ENCODE results near the gene C20orf144. TPM values are rescaled to one million over a fixed set of nuclear protein-coding genes. Genes with fewer than 3 reads are reported as not detected.

The C20orf144 gene
- total and polyA plus RNA-seq, 9 of the 15 experiments (the other 6 are each of a cell fraction or from before 2014, with no cell fraction given): 0.04 to 0.23 (median 0.11) TPM; not detected in 2

- TF ChIP-seq, protein P1, sequence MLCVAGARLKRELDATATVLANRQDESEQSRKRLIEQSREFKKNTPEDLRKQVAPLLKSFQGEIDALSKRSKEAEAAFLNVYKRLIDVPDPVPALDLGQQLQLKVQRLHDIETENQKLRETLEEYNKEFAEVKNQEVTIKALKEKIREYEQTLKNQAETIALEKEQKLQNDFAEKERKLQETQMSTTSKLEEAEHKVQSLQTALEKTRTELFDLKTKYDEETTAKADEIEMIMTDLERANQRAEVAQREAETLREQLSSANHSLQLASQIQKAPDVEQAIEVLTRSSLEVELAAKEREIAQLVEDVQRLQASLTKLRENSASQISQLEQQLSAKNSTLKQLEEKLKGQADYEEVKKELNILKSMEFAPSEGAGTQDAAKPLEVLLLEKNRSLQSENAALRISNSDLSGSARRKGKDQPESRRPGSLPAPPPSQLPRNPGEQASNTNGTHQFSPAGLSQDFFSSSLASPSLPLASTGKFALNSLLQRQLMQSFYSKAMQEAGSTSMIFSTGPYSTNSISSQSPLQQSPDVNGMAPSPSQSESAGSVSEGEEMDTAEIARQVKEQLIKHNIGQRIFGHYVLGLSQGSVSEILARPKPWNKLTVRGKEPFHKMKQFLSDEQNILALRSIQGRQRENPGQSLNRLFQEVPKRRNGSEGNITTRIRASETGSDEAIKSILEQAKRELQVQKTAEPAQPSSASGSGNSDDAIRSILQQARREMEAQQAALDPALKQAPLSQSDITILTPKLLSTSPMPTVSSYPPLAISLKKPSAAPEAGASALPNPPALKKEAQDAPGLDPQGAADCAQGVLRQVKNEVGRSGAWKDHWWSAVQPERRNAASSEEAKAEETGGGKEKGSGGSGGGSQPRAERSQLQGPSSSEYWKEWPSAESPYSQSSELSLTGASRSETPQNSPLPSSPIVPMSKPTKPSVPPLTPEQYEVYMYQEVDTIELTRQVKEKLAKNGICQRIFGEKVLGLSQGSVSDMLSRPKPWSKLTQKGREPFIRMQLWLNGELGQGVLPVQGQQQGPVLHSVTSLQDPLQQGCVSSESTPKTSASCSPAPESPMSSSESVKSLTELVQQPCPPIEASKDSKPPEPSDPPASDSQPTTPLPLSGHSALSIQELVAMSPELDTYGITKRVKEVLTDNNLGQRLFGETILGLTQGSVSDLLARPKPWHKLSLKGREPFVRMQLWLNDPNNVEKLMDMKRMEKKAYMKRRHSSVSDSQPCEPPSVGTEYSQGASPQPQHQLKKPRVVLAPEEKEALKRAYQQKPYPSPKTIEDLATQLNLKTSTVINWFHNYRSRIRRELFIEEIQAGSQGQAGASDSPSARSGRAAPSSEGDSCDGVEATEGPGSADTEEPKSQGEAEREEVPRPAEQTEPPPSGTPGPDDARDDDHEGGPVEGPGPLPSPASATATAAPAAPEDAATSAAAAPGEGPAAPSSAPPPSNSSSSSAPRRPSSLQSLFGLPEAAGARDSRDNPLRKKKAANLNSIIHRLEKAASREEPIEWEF (CRISPR knock-in tag; IDR thresholded peaks at IDR 0.05): 0 out of 2 replicates have a peak, but pooled peaks have one; percentile 43
- no peak for TF ChIP-seq BRCA1 (IDR thresholded peaks at IDR 0.05)
- no peak for TF ChIP-seq BRCA1 (CRISPR knock-in tag; IDR thresholded peaks at IDR 0.05)
- no peak for TF ChIP-seq NR2C2 (CRISPR knock-in tag; IDR thresholded peaks at IDR 0.05)
- TF ChIP-seq NR2C2 (tag; IDR thresholded peaks at IDR 0.05): no peak; the same call in 1 of the 2 replicates
- no peak for TF ChIP-seq TRIM28 (IDR thresholded peaks at IDR 0.05)
- no peak for TF ChIP-seq ARID4B (CRISPR knock-in tag; IDR thresholded peaks at IDR 0.05)
- no peak for TF ChIP-seq ZSCAN32 (CRISPR knock-in tag; IDR thresholded peaks at IDR 0.05)
- peak; percentile 67; the same call in 1 of the 2 replicates for TF ChIP-seq DMBX1 (CRISPR knock-in tag; IDR thresholded peaks at IDR 0.05; ENCODE audit: borderline replicate concordance)
- no peak for TF ChIP-seq SP2 (IDR thresholded peaks at IDR 0.05; ENCODE audit: extremely low read depth, low read depth, low read length, poor library complexity, severe bottlenecking)
- TF ChIP-seq HNRNPL (IDR thresholded peaks at IDR 0.05; ENCODE audit: low read depth, low read length): no peak
- peak; percentile 58; the same call in 1 of the 2 replicates for TF ChIP-seq JUND (IDR thresholded peaks at IDR 0.05; ENCODE audit: borderline replicate concordance, low read depth, low read length)
- peak; percentile 11; the same call in 1 of the 3 replicates for TF ChIP-seq JUND (tag; IDR thresholded peaks at IDR 0.05; ENCODE audit: borderline replicate concordance, low read depth, low read length)
- TF ChIP-seq EZH2 (IDR thresholded peaks at IDR 0.05; ENCODE audit: borderline replicate concordance, low read depth, low read length): no peak
- no peak for TF ChIP-seq CEBPZ (IDR thresholded peaks at IDR 0.05; ENCODE audit: borderline replicate concordance, low read depth, low read length)
Observed at GRCh38 chr20:33688938-33689424, 26.9 kb downstream of the C20orf144 start (continued).

All from K562 (cell line).